HG02759 (cell line): ENCODE results near the gene TMEM183A.

ENCODE experiments used
- ATAC-seq: cut with Tn5 transposase; IDR thresholded peaks from one replicate; pipeline ENCODE4 v1.9.1; 2021; ENCODE audit warnings: mild to moderate bottlenecking, moderate library complexity; ENCODE audit not compliant: unreplicated experiment

TMEM183A gene, protein sequence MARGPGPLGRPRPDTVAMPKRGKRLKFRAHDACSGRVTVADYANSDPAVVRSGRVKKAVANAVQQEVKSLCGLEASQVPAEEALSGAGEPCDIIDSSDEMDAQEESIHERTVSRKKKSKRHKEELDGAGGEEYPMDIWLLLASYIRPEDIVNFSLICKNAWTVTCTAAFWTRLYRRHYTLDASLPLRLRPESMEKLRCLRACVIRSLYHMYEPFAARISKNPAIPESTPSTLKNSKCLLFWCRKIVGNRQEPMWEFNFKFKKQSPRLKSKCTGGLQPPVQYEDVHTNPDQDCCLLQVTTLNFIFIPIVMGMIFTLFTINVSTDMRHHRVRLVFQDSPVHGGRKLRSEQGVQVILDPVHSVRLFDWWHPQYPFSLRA

GRCh38 chr1:203006948-203007871 is at the start of gene TMEM183A:
TSS of gene TMEM183A (plus strand) at chr1:203007374. CDS start at chr1:203007466, 92 bp downstream.
- peak; percentile 91 for ATAC-seq

- peak; percentile 99 for ATAC-seq
Measured at GRCh38 chr1:202957733-202958543, 49.2 kb upstream of the TMEM183A start, which contains the start of gene ADIPOR1. TSS of gene ADIPOR1 (minus strand) at chr1:202958312. CDS start at chr1:202951070, 7,242 bp downstream.

DNA sequence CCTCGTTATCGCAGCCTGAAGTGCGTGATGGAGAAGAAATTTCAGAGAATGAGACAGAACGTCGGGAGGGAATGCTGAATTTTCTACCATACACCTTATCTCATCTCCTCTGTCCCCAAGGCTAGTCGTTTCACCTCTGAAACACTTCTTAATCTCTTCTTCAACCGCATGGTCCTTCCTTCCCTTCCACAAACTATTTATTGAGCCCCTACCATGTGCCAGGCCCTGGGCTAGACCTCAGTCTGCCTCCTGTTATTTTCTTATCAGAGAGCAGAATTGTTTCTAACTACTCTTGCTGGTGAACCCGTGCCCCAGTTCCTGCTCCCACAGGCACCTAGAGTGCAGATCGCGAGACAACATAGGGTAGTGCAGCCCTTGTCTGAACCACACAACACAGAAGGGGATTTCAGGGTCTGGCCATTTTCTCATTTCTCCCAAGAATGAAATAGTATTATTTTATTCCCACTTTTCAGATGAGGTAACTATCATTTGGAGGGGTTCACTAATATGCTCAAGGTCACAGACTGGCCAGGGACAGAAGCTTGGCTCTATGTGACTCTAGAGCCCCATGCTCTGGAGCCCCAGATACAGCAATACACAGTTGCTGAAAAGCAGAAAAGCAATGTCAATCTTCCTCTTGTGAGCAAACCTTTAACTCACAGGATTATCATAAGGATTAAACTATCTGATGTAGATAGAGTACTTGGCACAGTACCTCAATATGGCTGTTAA is 48.5 kb upstream of the TMEM183A start:
- ATAC-seq = no peak

- ATAC-seq = no peak
Measured at GRCh38 chr1:202959276-202959620, 47.9 kb upstream of the TMEM183A start.

- no peak for ATAC-seq
Measured at GRCh38 chr1:202961220-202961880, 45.8 kb upstream of the TMEM183A start.

DNA sequence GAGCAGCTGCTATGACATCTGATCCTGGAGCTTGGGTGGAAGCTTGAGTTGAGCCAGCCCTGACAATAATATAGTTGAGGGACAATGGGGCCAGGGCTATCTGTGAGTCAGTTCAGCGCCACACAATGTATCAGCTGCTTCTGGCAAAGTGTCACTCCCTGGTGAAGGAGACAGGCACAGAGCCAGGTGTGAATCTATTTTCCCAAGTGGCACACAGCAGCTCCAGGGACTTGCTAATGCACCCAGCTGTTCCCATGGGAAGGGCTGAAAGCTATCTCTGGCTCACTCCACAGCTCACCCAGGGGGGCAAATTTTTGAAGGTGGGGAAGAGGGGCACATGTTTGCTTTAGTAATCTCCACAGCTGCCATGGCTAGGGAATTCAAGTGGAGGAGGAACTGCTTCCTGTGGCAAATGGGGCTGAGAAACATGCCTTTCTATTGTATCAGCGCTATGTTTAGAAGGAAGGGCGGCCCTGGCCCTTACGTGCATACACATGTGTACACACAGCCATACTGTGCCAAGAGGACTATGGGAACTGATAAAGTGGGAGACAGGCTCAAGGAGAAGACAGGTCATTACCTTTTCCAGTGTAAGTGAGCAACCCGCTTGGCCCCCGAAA is 42.3 kb upstream of the TMEM183A start:
- no peak for ATAC-seq

DNA sequence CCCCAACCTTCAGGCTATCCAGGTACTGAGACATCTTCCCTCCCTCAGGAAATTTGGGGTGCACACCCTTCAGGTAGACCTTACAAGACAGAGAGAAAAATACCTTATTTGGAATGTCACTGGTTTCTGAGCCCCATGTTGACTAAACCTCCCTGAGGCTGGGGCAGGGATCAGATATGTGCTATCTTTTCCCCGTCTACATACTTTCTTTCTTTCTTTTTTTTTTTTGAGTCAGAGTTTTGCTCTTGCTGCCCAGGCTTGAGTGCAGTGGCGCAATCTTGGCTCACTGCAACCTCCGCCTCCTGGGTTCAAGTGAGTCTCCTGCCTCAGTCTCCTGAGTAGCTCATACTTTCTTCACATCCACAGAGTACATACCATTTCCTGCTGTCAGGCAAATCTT is 41.8 kb upstream of the TMEM183A start:
- no peak for ATAC-seq

DNA sequence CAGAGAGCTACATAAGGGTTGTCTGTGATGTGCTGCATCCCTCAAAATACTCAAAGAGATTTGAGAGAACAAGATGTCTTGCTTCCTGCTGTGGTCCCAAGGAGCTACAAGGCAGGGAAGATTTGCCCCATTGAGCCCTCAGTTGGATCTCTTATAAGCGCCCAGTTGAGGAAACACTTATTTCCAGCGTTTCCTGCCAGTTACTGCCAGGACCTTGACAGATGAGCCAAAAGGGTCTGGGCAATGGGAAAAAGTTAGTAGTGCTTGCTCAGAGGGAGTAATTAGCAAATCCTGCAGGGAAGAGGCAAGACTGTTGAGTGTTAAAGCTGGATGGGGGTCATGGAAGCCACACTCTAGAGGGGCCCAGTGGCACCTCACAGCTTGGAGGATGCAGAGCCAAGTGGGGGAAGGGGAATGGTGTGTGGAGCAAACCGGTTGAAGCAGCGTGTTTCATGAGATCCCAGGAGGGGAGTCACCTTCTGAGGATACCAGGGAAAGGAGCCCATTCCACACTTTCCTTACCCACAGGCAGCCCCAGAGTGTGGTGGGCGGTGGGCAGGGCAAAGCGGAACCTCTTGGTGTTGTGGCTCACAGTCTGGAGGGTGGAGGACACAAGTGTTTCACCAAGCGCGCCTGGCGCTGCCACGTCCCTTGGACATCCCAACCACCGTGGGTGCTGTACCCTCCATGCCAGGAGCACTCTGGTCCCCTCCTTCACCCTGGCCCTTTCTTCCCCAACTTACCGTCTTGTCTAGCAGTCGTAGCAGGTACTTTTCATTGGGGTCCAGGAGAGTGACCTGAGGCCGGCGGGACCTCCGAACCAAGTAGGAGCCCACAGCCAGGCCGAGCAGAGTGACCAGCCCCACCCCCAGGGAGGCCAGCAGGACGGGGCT is 40.9 kb upstream of the TMEM183A start:
- no peak for ATAC-seq

- ATAC-seq = peak; percentile 30
Measured at GRCh38 chr1:202967684-202968281, 39.4 kb upstream of the TMEM183A start.

- no peak for ATAC-seq
Measured at GRCh38 chr1:202968351-202968750, 38.8 kb upstream of the TMEM183A start.

DNA sequence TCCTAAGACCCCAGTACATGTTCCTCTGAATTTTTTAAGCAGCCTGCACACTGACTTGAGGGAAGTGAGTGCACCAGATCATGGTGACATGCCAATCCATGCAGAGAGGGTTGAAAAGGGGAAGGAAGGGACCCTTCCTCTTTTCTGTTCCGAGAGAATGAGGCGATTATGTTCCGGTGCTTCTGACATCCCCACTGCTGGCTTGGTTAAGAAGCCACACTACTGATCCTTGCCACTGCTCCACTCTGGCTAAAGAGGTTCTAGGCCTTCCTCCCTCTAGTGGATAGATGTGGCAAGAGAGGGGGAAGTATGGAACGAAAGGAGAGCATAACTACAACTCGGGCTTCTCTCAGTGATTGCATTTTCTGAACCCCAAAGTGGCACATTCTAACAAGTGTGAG is 38.3 kb upstream of the TMEM183A start:
- peak; percentile 47 for ATAC-seq

- no peak for ATAC-seq
Measured at GRCh38 chr1:202972046-202972445, 35.1 kb upstream of the TMEM183A start.

GRCh38 chr1:202974856-202975255 is 32.3 kb upstream of the TMEM183A start:
- no peak for ATAC-seq

DNA sequence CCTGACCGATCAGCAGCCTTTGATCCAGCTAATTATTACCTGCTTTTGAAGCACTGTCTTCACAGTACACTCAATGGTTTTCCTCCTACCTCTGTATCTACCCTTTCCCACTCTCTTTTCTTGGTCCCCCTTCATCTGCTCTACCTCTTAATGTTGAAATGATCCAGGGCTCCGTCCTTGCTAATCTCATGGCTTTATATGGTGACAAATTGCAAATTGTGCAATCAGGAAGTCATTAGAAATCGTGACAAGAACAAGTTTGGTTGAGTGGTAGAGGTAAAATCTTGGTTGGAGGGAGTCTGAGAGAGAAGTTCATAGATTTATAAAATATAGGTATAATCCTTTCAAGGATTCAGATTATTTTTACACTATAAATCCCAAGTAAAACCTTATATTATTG is 30.5 kb upstream of the TMEM183A start:
- no peak for ATAC-seq

DNA sequence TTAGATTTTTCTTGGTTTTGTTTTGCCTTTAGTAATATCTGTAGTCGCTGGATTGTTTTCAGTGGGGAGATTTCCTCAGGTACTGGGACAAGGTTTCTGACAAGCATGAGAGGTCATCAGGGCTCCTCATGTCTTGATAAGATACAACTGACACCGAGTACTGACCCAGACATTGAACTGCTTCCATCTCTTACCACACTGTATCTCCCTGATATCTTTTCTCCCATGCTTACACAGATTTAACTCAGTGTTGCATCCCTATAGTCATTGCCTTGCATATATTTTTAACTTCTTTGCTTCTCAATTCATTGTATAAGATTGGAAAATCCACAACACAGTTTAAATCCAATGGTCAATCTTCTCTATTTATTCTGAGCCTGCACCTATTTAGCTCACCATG is 27.7 kb upstream of the TMEM183A start:
- no peak for ATAC-seq

GRCh38 chr1:202981939-202982338 is 25.2 kb upstream of the TMEM183A start:
- no peak for ATAC-seq

DNA sequence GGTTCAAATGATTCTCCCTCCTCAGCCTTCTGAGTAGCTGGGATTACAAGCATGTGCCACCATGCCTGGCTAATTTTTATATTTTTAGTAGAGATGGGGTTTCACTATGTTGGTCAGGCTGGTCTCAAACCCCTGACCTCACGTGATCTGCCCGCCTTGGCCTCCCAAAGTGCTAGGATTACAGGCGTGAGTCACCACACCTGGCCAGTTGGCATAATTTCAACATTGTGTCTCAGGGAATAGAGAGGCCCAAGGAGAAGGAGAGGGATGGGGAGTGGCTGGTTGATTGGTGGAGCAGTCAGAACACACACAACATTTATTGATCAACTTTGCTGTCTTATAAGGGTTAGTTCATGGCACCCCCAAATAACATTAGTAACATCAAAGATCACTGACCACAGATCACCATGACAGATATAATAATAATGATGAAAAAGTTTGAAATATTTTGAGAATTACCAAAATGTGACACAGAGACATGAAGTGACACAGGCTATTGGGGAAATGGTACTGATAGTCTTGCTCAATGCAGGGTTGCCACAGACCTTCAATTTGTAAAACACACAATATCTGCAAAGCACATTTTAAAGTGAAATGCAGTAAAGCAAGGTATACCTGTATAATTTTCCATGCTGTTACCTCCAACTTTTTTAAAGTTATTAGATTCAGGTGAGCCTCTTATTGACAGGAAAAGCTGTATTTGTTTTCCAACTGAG is 24.3 kb upstream of the TMEM183A start:
- ATAC-seq = no peak
